ENCODE measurements around the gene SLC31A1. TPM values are rescaled to one million over a fixed set of nuclear protein-coding genes. Genes with fewer than 3 reads are reported as not detected.

Gene SLC31A1
- polyA plus RNA-seq, 12 donors: 7.3 to 15.7 (median 11.1) TPM; not detected in 1

DNA sequence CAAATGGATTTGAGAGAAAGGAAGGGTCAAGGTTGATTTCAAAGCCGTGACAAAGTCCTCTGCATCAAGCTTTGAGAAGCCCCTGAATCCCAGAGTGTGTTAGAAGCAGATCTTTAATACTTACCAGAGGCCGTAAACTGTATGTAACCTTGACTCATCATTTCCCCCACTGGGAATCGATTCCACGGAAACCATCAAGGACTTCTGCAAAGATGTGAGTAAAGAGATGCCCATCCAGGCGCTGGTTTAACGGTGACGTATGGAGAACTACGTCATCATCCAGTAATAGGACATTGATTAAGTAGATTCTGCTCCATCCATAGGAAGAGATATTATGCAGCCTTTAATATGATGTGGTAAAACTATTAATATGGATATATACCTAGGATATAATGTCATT is 80.2 kb downstream of the SLC31A1 start:
- DNase-seq: no peak

DNA sequence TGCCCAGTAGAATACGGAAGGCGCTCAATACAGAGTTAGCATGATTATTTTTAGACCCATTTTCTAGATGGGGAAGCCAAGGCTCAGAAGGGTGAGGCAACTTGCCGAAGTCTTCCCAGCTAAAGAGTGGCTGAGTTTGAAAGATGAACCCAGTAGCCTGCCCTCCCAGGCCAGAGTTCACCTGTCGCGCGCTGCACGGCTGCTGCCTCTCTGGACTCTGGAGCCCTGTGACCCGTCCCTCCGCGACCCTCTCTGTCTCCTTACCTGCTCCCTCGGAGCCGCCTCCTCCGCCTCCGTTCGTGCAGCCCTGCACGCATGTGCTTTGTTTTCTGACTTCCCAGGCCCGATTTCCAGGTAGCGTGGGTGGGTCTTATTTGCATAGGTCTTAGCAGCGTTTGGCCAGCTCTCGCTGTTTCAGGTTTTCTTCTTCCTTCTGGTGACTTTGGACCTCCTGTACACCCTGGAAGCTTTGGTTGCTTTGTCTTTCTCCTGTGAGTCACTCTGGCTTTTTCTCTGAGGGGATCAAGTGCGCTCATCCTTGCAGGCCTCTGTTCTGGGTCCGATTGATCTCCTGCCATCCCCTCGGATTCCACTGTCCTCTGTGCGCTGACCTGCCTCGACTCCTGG is 81.6 kb downstream of the SLC31A1 start, which contains the start of gene RNF183:
Gene RNF183 (minus strand): TSS at position 585 of the 627 bp plus-strand sequence. CDS start 5,192 bp downstream, outside the sequence.
- DNase-seq: no peak

DNA sequence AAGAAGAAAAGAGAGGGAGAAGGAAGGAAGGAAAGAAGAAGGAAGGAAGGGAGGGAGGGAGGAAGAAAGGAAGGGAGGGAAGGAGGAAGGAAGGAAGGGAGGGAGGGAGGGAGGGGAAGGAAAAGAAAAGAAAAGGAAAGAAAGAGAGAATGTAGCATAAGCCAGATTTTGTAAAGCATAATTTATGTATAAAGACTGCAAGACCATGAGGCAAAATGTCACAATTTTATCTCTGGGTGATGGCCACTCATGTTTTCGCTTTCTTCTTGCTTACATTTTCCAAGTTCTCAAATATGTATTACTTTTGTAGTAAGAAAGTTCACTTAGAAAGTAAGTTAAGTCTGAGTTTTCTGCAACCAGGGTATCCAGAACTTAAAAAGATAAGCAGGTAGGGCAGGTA is 85.2 kb downstream of the SLC31A1 start:
- DNase-seq: no peak

DNA sequence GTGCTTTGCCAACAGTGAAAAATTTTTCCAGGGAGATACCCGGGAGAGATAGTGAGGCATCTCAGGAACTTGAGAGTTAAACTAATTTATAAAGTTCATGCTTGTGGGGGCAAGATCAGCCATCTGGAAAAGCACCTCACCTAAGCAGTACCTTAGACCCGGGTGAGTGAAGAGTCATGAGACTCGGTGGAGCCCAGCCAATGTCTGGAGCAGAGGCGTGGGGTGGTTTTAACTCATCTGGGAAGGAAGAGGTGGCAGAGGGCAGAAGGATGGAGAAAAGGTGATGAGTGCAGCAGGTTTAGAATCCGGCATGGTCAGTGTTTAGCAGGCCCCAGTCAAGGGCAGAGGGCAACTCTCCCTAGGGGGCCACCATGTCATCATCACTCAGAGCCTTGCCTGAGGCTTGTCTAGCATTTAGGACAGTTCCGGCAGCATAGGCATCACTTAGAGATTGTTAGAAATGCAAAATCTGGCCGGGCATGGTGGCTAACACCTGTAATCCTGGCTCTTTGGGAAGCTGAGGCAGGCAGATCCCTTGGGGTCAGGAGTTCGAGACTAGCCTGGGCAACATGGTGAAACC is 86.1 kb downstream of the SLC31A1 start:
- DNase-seq: no peak

DNA sequence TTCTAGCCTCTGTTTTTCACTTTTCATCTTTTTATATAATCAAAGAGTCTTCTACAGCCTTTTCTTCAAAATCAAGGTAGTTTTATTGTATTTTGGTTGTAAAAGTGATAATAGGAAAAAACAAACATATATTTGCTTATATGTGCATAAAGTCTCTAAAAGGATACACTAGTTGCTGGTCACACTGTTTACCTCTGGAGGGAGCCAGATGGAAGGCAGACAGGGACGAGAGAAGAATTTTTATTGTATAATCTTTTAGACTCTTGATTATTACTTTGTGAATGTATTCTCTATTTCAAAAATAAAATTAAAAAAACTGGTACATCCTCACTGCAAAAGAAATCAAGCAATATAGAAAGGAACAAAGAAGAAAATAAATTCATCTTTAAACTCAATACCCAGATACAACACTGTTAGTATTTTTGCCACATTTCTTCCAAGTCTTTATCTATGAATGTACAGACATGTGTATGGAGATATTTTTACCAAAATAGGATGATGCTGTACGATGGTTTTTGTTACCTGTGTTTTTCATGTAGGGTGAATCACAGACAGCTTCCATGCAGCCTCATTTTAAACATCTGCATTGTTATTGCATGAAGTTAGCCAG is 88.0 kb downstream of the SLC31A1 start:
- DNase-seq: peak; percentile 29

DNA sequence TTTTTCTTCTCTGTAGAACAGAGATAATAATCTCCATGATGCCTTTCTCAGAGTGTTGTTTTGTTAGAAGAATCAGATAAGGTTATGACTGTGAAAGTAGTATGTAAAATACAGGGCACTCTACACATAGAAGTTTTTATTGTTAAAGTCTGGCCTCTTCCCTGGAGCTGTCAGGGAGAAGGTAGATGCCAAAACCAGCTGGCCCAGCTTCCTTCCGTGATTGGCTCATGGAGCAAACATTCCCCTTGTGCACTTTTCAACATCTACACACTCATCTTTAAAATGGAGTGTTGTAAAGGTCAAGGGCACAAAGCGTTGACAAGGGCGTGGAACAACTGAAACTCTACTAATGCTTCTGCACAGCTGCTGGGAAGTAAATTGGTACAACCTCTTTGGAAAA is 89.2 kb downstream of the SLC31A1 start:
- no peak for DNase-seq

DNA sequence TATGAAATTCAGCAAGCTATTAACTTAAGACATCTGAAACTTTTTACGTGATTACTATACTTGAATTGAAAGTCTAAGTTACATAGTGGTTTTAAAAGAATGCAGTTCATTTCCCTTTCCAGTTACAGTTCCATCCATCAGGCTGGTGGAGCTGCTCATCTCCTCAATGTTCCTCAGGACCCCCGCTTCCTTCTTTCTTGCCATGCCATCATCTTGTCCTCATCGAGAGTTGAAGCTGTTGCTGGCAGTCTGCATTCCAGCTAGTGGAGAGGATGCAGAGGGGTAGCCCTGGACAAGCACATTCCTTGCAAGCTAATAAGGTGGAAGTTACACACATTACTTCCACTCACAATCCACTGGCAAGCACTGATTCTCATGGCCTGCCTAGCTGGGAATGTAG is 90.6 kb downstream of the SLC31A1 start:
- DNase-seq: no peak

DNA sequence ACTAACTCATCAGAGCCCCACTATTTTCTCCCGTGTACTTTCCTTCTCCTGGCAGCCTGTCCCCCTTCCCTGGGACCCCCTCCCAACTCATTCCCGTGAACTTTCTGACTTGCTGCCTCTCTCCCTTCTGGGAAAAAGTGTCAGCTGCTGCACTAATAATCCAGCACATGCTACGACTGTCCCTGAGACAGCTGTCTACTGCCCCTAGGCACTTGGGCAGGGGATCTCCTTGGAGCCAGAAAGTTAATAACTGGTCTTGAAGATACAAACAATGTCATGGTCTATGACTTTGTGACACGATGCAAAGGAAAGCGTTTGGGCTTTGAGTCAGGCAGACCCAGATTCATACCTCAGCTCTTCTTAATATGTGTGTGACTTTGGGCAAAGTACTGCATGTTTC is 91.9 kb downstream of the SLC31A1 start:
- no peak for DNase-seq

Other genes starting within 250 kb of the SLC31A1 start
- 1 to 10 TPM in 10 of 12 donors, not detected in 2; 2.1 to 9.6 (median 5.1) TPM for gene ZNF883, start 209.4 kb upstream of the SLC31A1 start, polyA plus RNA-seq (ENCODE audit: insufficient read length in 12 of 12)
- 1 to 10 TPM in 11 of 12 donors, not detected in 1; 2.8 to 7.1 (median 4.9) TPM for gene ZFP37, start 164.8 kb upstream of the SLC31A1 start, polyA plus RNA-seq (ENCODE audit: insufficient read length in 12 of 12)
- gene SLC31A2, start 70.5 kb upstream of the SLC31A1 start, polyA plus RNA-seq (ENCODE audit: insufficient read length in 12 of 12): 1 to 10 TPM in 10 of 12 donors, not detected in 2; 2.3 to 4.3 (median 3.1) TPM
- 10 to 100 TPM in 11 of 12 donors, not detected in 1; 17.6 to 30.8 (median 22.3) TPM for gene FKBP15, start 267 bp upstream of the SLC31A1 start, polyA plus RNA-seq (ENCODE audit: insufficient read length in 12 of 12)
- 10 to 100 TPM in 11 of 12 donors, not detected in 1; 18.2 to 29.3 (median 22.3) TPM for gene CDC26, start 54.0 kb downstream of the SLC31A1 start, polyA plus RNA-seq (ENCODE audit: insufficient read length in 12 of 12)
- 10 to 100 TPM in 10 of 12 donors, 1 to 10 TPM in 1, not detected in 1; 10.0 to 23.5 (median 20.0) TPM for gene PRPF4, start 54.1 kb downstream of the SLC31A1 start, polyA plus RNA-seq (ENCODE audit: insufficient read length in 12 of 12)
- under 1 TPM in 4 of 12 donors, not detected in 8; 0.18 to 0.45 (median 0.39) TPM for gene RNF183, start 81.8 kb downstream of the SLC31A1 start, polyA plus RNA-seq (ENCODE audit: insufficient read length in 12 of 12)
- 1 to 10 TPM in 11 of 12 donors, not detected in 1; 2.1 to 4.8 (median 2.7) TPM for gene WDR31, start 118.7 kb downstream of the SLC31A1 start, polyA plus RNA-seq (ENCODE audit: insufficient read length in 12 of 12)
- 1 to 10 TPM in 2 of 12 donors, under 1 TPM in 8, not detected in 2; 0.17 to 2.7 (median 0.50) TPM for gene BSPRY, start 128.0 kb downstream of the SLC31A1 start, polyA plus RNA-seq (ENCODE audit: insufficient read length in 12 of 12)
- 10 to 100 TPM in 1 of 12 donors, 1 to 10 TPM in 10, not detected in 1; 3.0 to 51.0 (median 4.3) TPM for gene HDHD3, start 155.4 kb downstream of the SLC31A1 start, polyA plus RNA-seq (ENCODE audit: insufficient read length in 12 of 12)
- 10 to 100 TPM in 11 of 12 donors, not detected in 1; 17.9 to 37.2 (median 21.9) TPM for gene ALAD, start 179.7 kb downstream of the SLC31A1 start, polyA plus RNA-seq (ENCODE audit: insufficient read length in 12 of 12)
- gene POLE3, start 189.1 kb downstream of the SLC31A1 start, polyA plus RNA-seq (ENCODE audit: insufficient read length in 12 of 12): 10 to 100 TPM in 11 of 12 donors, not detected in 1; 44.4 to 72.0 (median 48.4) TPM
- under 1 TPM in 10 of 12 donors, not detected in 2; 0.17 to 0.69 (median 0.38) TPM for gene C9orf43, start 189.2 kb downstream of the SLC31A1 start, polyA plus RNA-seq (ENCODE audit: insufficient read length in 12 of 12)
- 10 to 100 TPM in 11 of 12 donors, not detected in 1; 36.9 to 56.4 (median 43.6) TPM for gene RGS3, start 242.2 kb downstream of the SLC31A1 start, polyA plus RNA-seq (ENCODE audit: insufficient read length in 12 of 12)